G401 (cell line): ENCODE data around the gene OAS3. TPM values are rescaled to one million over a fixed set of nuclear protein-coding genes. Genes with fewer than 3 reads are reported as not detected.
A peak's percentile ranks its signal among the peaks of the same experiment; 100 is the strongest.
"Not testable (repeated sequence)": the region's sequence is repeated elsewhere in the genome, so short reads cannot be mapped to it uniquely, and the experiment has no call there.

ENCODE experiments used
- DNase-seq: peaks from one replicate; pipeline ENCODE4 v3.0.0-alpha.2; 2015; ENCODE audit warnings: low spot score
- in situ Hi-C: cut with HindIII; loops from 2 replicates; pipeline ENCODE4 v1.10.0; 2016; ENCODE audit warnings: low sequenced_read_pairs, mixed read lengths
- total RNA-seq: library from RNA; depleted of rRNA; stranded (reverse); fragments of >200 nt; shearing (Covaris generic); gene quantifications from 2 replicates; pipeline ENCODE4 v1.2.3, GENCODE V29; 2014

The OAS3 gene
- total RNA-seq, 1 experiment from 2014 or later = 1.8 TPM

GRCh38 chr12:112916270-112916669 is 22.0 kb upstream of the OAS3 start:
- in situ Hi-C loops = no loop called here
- DNase-seq = no peak

GRCh38 chr12:112919121-112919520 is 19.2 kb upstream of the OAS3 start:
- DNase-seq = no peak
- in situ Hi-C loops = no loop called here

- in situ Hi-C loops = no loop called here
- DNase-seq = no peak
Measured at GRCh38 chr12:112924986-112925385, 13.3 kb upstream of the OAS3 start.

- in situ Hi-C loops, DNase-seq: not testable (repeated sequence)
Measured at GRCh38 chr12:112926416-112927033, 11.7 kb upstream of the OAS3 start.

- in situ Hi-C loops = no loop called here
- no peak for DNase-seq
Measured at GRCh38 chr12:112927475-112927874, 10.8 kb upstream of the OAS3 start.

GRCh38 chr12:112927925-112928324 is 10.3 kb upstream of the OAS3 start:
- no peak for DNase-seq
- in situ Hi-C loops = no loop called here

- no peak for DNase-seq
- in situ Hi-C loops = no loop called here
Measured at GRCh38 chr12:112928978-112929377, 9.3 kb upstream of the OAS3 start.

GRCh38 chr12:112929715-112930114 is 8.6 kb upstream of the OAS3 start:
- DNase-seq = no peak
- in situ Hi-C loops = no loop called here

GRCh38 chr12:112930350-112930749 is 7.9 kb upstream of the OAS3 start:
- in situ Hi-C loops = no loop called here
- DNase-seq = no peak

GRCh38 chr12:112932485-112933128 is 5.7 kb upstream of the OAS3 start:
- no peak for DNase-seq
- in situ Hi-C loops = no loop called here

GRCh38 chr12:112933129-112933505 is 5.2 kb upstream of the OAS3 start:
- in situ Hi-C loops = no loop called here
- no peak for DNase-seq

GRCh38 chr12:112936264-112936663 is 2.0 kb upstream of the OAS3 start:
- in situ Hi-C loops = no loop called here
- no peak for DNase-seq

GRCh38 chr12:112936927-112937326 is 1.3 kb upstream of the OAS3 start:
- no peak for DNase-seq
- in situ Hi-C loops = no loop called here

- DNase-seq = no peak
- in situ Hi-C loops = no loop called here
Measured at GRCh38 chr12:112938751-112939150, 477 bp downstream of the OAS3 start.

- DNase-seq = no peak
- in situ Hi-C loops = no loop called here
Measured at GRCh38 chr12:112939761-112940381, 1.6 kb downstream of the OAS3 start.

GRCh38 chr12:112941528-112942335 is 3.5 kb downstream of the OAS3 start:
- in situ Hi-C loops = no loop called here
- peak; percentile 87 for DNase-seq

GRCh38 chr12:112942572-112942971 is 4.3 kb downstream of the OAS3 start:
- DNase-seq = no peak
- in situ Hi-C loops = no loop called here

GRCh38 chr12:112944024-112944690 is 5.9 kb downstream of the OAS3 start:
- in situ Hi-C loops = no loop called here
- no peak for DNase-seq

- no peak for DNase-seq
- in situ Hi-C loops = no loop called here
Measured at GRCh38 chr12:112945515-112945914, 7.2 kb downstream of the OAS3 start.
